GM21786 (cell line): ENCODE measurements around the gene RAB36.

Source experiments
- ATAC-seq: cut with Tn5 transposase; IDR thresholded peaks from one replicate; pipeline ENCODE4 v1.9.1; 2021; ENCODE audit not compliant: unreplicated experiment

The RAB36 gene

GRCh38 chr22:23157560-23158515, 12.6 kb downstream of the RAB36 start:
- no peak for ATAC-seq

DNA sequence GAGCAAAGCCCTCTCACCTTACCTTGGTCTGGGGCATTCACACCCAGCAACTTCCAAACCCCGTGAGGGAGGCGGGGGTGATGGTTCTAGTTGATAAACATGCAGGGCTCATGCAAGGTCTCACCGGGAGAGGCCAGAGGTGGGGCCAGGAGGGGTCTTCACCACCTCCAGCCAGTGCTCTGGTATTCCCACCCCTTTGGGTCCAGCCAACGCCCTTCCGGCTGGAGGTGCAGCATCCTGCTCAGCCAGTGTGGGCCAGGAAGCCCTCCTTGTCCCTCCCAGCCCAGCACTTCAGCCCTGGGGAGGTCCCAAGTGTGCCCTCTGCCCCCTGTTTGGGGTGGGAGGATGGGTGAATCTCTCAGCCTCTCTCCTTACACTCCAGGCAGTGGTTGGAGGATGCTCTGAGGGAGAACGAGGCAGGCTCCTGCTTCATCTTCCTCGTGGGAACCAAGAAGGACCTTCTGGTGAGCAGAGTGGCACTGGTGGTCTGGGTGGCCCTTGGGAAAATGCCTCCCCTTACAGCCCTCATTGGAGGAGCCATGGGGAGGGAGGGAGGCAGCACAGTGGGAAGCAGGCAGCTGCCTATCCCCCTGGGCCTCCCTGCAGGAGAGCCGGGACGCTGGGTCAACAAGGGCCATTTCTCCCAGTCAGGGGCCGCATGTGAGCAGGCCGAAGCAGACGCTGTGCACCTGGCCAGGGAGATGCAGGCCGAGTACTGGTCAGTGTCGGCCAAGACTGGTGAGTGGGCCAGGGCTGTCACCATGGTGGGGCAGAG, 13.4 kb downstream of the RAB36 start:
- ATAC-seq: no peak

- ATAC-seq: no peak
These were observed 14.0 kb downstream of the RAB36 start for GRCh38 chr22:23159291-23159630.

DNA sequence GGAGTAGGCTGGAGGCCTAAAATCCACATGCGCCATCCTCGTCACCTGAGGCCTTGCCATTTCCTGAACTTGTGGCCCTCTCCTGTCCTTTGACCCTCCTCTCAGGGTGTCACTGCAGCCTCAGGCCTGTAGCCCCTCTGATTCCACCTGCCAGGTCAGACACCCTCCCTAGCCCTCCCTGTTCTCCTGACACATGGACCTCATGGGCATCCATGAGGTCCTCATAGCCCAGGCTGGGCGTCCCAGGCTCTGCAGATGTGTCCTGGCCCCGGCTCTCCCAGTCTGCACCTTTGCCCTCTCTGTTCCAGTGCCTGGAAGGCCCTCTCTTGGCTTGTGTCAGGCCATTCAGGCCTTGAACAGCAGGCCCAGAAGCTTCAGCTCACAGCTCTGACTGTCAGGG, 15.8 kb downstream of the RAB36 start:
- no peak for ATAC-seq

GRCh38 chr22:23161574-23161973, 16.3 kb downstream of the RAB36 start:
- no peak for ATAC-seq

GRCh38 chr22:23163665-23164064, 18.4 kb downstream of the RAB36 start:
- ATAC-seq: no peak

GRCh38 chr22:23164091-23164490, 18.8 kb downstream of the RAB36 start:
- no peak for ATAC-seq

- ATAC-seq: no peak
These were observed 21.0 kb downstream of the RAB36 start for GRCh38 chr22:23166042-23166831.

DNA sequence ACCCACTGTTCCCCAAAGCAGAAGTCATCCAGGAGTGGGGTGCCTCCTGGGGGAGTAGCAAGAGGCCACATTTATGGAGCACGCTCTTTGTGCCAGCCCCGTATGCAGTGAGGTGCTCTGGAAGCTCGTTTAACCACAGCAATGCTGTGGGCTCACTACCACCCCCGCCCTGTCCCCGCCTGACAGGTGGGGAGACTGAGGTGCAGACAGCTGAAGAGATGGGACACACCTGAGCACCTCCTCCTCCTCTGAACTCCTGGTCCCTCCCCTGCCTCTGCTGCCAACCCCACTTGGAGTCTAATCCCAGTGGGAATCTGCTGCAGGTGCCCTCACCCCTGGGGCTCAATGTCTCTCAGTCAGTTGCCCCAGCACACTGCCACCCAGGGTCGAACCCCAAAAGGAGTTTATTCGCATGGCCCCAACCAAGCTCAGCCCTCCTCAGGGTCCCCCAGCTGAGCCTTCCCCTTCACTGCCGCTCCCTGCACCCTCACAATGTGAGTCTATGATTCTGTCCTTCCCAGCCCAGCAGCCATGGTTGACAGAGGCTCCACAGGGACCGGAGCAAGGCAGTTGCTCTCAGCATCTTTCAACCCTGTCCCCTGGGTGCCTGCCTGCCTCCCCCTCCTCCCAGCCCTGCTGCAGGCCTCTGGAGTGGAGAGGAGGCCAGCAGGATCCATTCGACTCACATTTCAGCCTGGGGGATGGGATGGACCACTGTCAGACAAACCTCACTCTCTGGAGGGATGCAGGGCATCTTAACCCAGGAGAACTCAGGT, 21.8 kb downstream of the RAB36 start:
- ATAC-seq: no peak

GRCh38 chr22:23168391-23169042, 23.2 kb downstream of the RAB36 start:
- ATAC-seq: no peak

DNA sequence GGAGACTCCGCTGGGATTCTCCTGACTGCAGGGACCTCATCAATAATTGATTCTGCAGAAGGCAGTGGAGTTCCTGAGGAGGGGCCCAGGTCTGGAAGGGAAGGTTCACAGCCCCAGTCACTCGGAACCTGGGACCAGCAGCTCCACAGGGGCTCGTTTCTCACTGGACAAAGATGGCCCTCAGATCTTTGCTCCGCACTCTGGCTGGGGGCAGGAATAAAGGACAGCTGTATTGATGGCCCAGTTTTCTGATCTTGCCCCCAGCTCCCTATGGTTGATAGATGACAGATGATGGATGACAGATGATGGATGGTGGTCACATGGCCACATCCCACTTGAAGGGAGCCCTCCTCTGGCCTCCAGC, 23.7 kb downstream of the RAB36 start:
- ATAC-seq: no peak

- no peak for ATAC-seq
These were observed 30.8 kb downstream of the RAB36 start for GRCh38 chr22:23175817-23176644.

DNA sequence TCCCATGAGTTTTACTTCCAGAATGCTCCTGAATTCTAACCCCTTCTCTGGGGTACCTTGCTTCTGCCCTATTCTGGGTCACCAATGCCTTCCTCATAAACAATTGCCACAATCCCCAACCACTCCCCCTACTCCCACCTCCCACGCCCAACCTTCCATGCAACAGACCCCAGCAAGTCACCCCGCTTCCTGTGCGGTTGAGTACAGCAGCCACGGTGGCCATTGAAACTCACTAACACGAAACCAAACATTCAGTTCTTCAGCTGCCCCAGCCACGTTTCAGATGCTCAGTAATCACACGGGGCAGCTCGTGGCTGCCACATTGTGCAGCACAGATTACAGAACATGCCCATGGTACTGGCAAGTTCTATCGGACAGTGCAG, 31.4 kb downstream of the RAB36 start:
- ATAC-seq: no peak

- ATAC-seq: no peak
These were observed 31.9 kb downstream of the RAB36 start for GRCh38 chr22:23177197-23177596.

DNA sequence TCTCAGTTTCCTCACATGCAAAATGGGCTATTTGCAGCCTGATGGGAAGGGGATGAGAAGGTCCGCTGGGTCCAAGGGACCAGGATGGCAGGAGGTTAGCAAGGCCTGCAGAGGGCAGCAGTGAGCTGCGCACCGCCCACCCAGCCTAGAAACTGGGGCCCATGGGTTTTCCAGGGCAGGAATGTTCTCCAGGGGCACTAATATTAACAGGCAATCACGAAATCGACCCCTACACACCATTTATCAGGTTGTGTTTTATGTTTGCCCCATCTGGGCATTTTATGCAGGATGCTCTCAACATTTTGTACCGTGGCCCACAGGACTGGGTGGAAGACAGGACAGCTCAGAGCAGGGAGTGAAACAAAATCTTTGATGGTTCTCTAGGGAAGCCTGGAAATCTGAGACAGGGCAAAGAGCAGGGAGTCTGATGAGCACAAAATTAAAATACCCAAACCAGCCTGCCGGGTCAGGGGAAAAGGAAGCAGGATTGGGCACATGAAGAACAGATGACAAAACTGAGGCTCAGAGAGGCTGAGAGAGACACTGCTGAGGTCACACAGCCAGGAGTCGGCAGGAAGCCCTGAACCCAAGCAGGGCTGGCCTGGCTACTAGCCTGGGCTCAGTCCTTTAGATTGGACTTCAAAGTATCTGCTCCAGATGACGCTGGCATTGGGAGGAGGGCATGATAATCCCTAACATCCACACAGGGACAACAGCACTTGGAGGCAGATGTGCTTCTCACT, 33.4 kb downstream of the RAB36 start:
- no peak for ATAC-seq

GRCh38 chr22:23179381-23180299, 34.4 kb downstream of the RAB36 start:
- no peak for ATAC-seq

GRCh38 chr22:23180301-23180892, 35.1 kb downstream of the RAB36 start, which contains the start of gene BCR:
Gene BCR (plus strand): TSS chr22:23180509. CDS start chr22:23180961, 452 bp downstream.
- ATAC-seq: no peak
